Pancreas (tissue), 10 donors: ENCODE data around the gene TPST1. TPM values are rescaled to one million over a fixed set of nuclear protein-coding genes. Genes with fewer than 3 reads are reported as not detected.
"Not testable (repeated sequence)": the region's sequence is repeated elsewhere in the genome, so short reads cannot be mapped to it uniquely, and the experiment has no call there.

Experiments used
- ATAC-seq, 4 donors: fragments of 200-7000 bp; cut with Tn5 transposase; one replicate each; pipeline versions ENCODE4 v1.8.0 to v1.9.1; 2020; ENCODE audit warnings: mild to moderate bottlenecking in 4 of 4, moderate library complexity in 4 of 4
- DNase-seq, 6 donors: peaks; one replicate each; pipeline ENCODE4 v3.0.0-alpha.2; 2020
- FAIRE-seq: peaks from 2 replicates; lab custom pipeline; 2012; peaks lifted over from hg19 to GRCh38; lab: Jason Lieb, UNC
- H3K27ac ChIP-seq, 4 donors: fragments of 200-600 bp; sonication (generic); 1 replicate in 3 of 4; 2 replicates in 1 of 4; pipeline versions ENCODE4 v1.5.0 to v1.8.0; 2020
- H3K27me3 ChIP-seq, 4 donors: fragments of 200-600 bp; one replicate each; pipeline ENCODE4 v1.8.0; 2021
- H3K36me3 ChIP-seq, 3 donors: fragments of 200-600 bp; sonication (generic) in 1 of 3; one replicate each; pipeline versions ENCODE4 v1.5.0 to v1.8.0; 2020 to 2021
- H3K4me1 ChIP-seq, 3 donors: fragments of 200-600 bp; one replicate each; pipeline ENCODE4 v1.8.0; 2021
- H3K4me3 ChIP-seq, 4 donors: fragments of 200-600 bp; sonication (generic) in 2 of 4; one replicate each; pipeline versions ENCODE4 v1.5.0 to v1.8.0; 2020 to 2021
- H3K9me3 ChIP-seq, 4 donors: fragments of 200-600 bp; one replicate each; pipeline ENCODE4 v1.8.0; 2021
- CTCF ChIP-seq, 4 donors: fragments of 200-600 bp; sonication (generic) in 3 of 4; IDR thresholded peaks; one replicate each; pipeline versions ENCODE4 v1.5.0 to v1.8.0; 2021; ENCODE audit warnings: antibody characterized with exemption in 4 of 4
- WGBS, 2 donors: extraction: QIAGEN DNeasy Blood & Tissue Kit; methylation state at CpG; one replicate each; pipeline ENCODE4 v1.1.7; 2013; 5-methylcytosine and 5-hydroxymethylcytosine counted together
- intact Hi-C, 3 donors: fragments of 100-400 bp; cut with DNase I; formaldehyde crosslinking; loops; one replicate each; pipeline versions ENCODE4 v1.11.1 to v1.14.2; 2022
- polyA plus RNA-seq, 2 donors: library from polyadenylated mRNA; stranded (reverse); fragments of 200-250 nt; gene quantifications; one replicate each; pipeline ENCODE4 v1.2.3, GENCODE V29; 2013
- total RNA-seq, 6 donors: library from RNA; stranded (reverse); fragmentation: NEBNext Ultra II Directional in 4 of 6; extraction: Animal tissue kit (Norgen Biotek cat#: 25700) in 4 of 6; gene quantifications; one replicate each; pipeline versions ENCODE4 v1.2.1 to v1.2.4, GENCODE V29; 2021 to 2023
- donor health status: healthy with polysubstance abuse.
- donor health status: DM: no; HTN: no; CAD: no; lungs with moderate emphysema.
- donor health status: DM: no; HTN: no; CAD: no.
- donor health status: control.
- donor health status: control.
- donor health status: Bipolar disorder and iron deficiency.
- donor health status: DM: yes; HTN: yes; CAD: no.
- donor health status: DM: no; HTN: no; CAD: no.
- donor health status: DM: no; HTN: no; CAD: no.
- donor health status: DM: yes; HTN: yes; CAD: no.

The TPST1 gene
- total and polyA plus RNA-seq, 8 donors: 3.3 to 18.5 (median 6.3) TPM

GRCh38 chr7:66319407-66319979 lies 114.4 kb downstream of the TPST1 start:
- no peak for TF ChIP-seq CTCF (IDR thresholded peaks at IDR 0.05)
- Histone ChIP-seq H3K4me3 (no peak overlapping the region), H3K9me3 (no peaks in the 10 kb centered on the region), H3K27me3 (no peaks in the 10 kb centered on the region), H3K4me1 (no peaks in the 10 kb centered on the region), H3K27ac (no peak overlapping the region), H3K36me3 (no peaks in the 10 kb centered on the region)
- intact Hi-C loops: no loop called here
- no peak for FAIRE-seq
- ATAC-seq: no peak
- DNase-seq: no peak
- WGBS, 2 donors: 78 to 91% methylated on average over 1 of the region's 1 CpG

GRCh38 chr7:66321283-66321682 lies 116.1 kb downstream of the TPST1 start:
- peak in 2 of 6 donors; percentile 13 to 25 for DNase-seq
- H3K27ac ChIP-seq: peak overlapping the region in 2 of 4 donors; percentile 15 to 33
- H3K27me3 ChIP-seq: no peaks in the 10 kb centered on the region

GRCh38 chr7:66323114-66323796 lies 118.1 kb downstream of the TPST1 start:
- no peaks in the 10 kb centered on the region for H3K36me3 ChIP-seq
- intact Hi-C loops: no loop called here
- no peaks in the 10 kb centered on the region for H3K9me3 ChIP-seq
- H3K4me1 ChIP-seq: peaks cover 0 to 15% (median 11%) of the 10 kb centered on the region in 3 donors
- DNase-seq: no peak
- WGBS, 2 donors: 93 to 95% methylated on average over 6 of the region's 6 CpGs
- no peak overlapping the region for H3K4me3 ChIP-seq
- no peak overlapping the region for H3K27ac ChIP-seq
- no peak for FAIRE-seq
- no peak for TF ChIP-seq CTCF (IDR thresholded peaks at IDR 0.05)
- ATAC-seq: no peak
- H3K27me3 ChIP-seq: no peaks in the 10 kb centered on the region

More at GRCh38 chr7:66321283-66321682, 116.1 kb downstream of the TPST1 start:
- intact Hi-C loops: no loop called here
- FAIRE-seq (no peak), ATAC-seq (peak; percentile 55 to 88 (median 84))
- Histone ChIP-seq H3K9me3 (no peaks in the 10 kb centered on the region), H3K4me3 (no peak overlapping the region), H3K36me3 (no peaks in the 10 kb centered on the region), H3K4me1 (peaks cover 0 to 6% (median 4%) of the 10 kb centered on the region in 3 donors)
- no peak for TF ChIP-seq CTCF (IDR thresholded peaks at IDR 0.05)

DNA sequence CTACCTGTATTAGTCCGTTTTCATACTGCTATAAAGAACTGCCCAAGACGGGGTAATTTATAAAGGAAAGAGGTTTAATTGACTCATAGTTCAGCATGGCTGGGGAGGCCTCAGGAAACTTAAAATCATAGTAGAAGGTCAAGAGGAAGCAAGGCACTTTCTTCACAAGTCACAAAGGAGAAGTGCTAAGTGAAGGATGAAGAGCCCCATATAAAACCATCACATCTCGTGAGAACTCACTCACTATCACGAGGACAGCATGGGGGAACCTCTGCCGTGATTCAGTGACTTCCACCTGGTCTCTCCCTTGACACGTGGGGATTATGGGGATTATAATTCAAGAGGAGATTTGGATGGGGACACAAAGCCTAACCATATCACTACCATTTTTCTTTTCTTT lies 119.9 kb downstream of the TPST1 start:
- H3K4me1 ChIP-seq: peaks cover 0 to 15% (median 11%) of the 10 kb centered on the region in 3 donors
- ATAC-seq, H3K27me3 ChIP-seq, H3K27ac ChIP-seq, H3K36me3 ChIP-seq, FAIRE-seq, H3K9me3 ChIP-seq, H3K4me3 ChIP-seq, intact Hi-C loops, DNase-seq: not testable (repeated sequence)
- 91 to 95% methylated on average over 6 of the region's 6 CpGs for WGBS, 2 donors

- WGBS, 2 donors: 64 to 69% methylated on average over 1 of the region's 1 CpG
- intact Hi-C loops: no loop called here
- H3K4me1 ChIP-seq: peaks cover 0 to 15% (median 11%) of the 10 kb centered on the region in 3 donors
Measured at GRCh38 chr7:66326501-66327215, 121.5 kb downstream of the TPST1 start.

More at GRCh38 chr7:66326501-66327215, 121.5 kb downstream of the TPST1 start:
- no peaks in the 10 kb centered on the region for H3K36me3 ChIP-seq
- no peaks in the 10 kb centered on the region for H3K27me3 ChIP-seq
- peak overlapping the region in 2 of 4 donors; percentile 5 to 28 for H3K27ac ChIP-seq
- FAIRE-seq: no peak
- no peak for TF ChIP-seq CTCF (IDR thresholded peaks at IDR 0.05)
- no peaks in the 10 kb centered on the region for H3K9me3 ChIP-seq
- ATAC-seq: peak in 3 of 4 donors; percentile 49 to 76 (median 50)
- no peak for DNase-seq
- no peak overlapping the region for H3K4me3 ChIP-seq
